ENCODE results near the gene WDR1.

DNA sequence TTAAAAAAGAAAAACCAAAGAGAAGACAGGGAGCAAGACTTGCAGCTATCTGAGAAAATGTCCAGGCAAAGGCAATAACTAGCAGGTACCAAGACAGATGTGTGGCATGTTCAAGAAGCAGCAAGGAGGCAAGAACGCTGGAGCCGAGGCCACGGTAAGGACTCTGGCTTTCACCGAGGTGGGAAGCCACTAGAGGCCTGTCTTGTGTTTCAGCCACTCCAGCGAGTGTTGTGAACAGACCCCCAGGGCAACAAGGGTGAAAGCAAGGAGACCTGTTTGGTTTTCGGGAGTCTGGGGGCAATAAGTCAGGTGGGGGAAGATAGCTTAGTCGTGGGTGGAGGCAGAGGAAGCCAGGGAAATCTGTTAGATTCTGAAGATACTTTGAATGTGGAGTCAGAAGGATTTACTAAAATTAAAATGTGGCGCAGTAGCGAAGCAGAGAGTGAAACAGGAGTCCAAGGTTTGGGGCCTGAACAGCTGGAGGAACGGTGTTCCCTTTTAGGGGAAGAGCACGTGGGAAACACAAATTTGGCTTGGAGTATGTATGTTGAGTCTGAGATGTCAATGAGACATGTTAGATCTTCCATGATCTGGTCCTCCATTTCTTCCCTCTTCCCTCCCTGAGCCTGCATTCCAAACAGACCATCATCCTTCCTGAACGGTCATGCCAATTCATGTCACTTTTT is 3.1 kb downstream of the WDR1 start:
- TF ChIP-seq POLR2A (IDR thresholded peaks at IDR 0.05; ENCODE audit: low read length) (no peak), SREBF2 (IDR thresholded peaks at IDR 0.05) (no peak), MAFK (IDR thresholded peaks at IDR 0.05; ENCODE audit: partially characterized antibody) (no peak), ZFP36 (IDR thresholded peaks at IDR 0.05; ENCODE audit: borderline replicate concordance, partially characterized antibody) (no peak)
- TF ChIP-seq, protein P1, sequence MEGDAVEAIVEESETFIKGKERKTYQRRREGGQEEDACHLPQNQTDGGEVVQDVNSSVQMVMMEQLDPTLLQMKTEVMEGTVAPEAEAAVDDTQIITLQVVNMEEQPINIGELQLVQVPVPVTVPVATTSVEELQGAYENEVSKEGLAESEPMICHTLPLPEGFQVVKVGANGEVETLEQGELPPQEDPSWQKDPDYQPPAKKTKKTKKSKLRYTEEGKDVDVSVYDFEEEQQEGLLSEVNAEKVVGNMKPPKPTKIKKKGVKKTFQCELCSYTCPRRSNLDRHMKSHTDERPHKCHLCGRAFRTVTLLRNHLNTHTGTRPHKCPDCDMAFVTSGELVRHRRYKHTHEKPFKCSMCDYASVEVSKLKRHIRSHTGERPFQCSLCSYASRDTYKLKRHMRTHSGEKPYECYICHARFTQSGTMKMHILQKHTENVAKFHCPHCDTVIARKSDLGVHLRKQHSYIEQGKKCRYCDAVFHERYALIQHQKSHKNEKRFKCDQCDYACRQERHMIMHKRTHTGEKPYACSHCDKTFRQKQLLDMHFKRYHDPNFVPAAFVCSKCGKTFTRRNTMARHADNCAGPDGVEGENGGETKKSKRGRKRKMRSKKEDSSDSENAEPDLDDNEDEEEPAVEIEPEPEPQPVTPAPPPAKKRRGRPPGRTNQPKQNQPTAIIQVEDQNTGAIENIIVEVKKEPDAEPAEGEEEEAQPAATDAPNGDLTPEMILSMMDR (IDR thresholded peaks at IDR 0.05): no peak
